ENCODE measurements around the gene PBX2. TPM values are rescaled to one million over a fixed set of nuclear protein-coding genes. Genes with fewer than 3 reads are reported as not detected.

The PBX2 gene
- total and polyA plus RNA-seq, 2 experiments from 2014 or later, result 7.2 to 111 TPM

DNA sequence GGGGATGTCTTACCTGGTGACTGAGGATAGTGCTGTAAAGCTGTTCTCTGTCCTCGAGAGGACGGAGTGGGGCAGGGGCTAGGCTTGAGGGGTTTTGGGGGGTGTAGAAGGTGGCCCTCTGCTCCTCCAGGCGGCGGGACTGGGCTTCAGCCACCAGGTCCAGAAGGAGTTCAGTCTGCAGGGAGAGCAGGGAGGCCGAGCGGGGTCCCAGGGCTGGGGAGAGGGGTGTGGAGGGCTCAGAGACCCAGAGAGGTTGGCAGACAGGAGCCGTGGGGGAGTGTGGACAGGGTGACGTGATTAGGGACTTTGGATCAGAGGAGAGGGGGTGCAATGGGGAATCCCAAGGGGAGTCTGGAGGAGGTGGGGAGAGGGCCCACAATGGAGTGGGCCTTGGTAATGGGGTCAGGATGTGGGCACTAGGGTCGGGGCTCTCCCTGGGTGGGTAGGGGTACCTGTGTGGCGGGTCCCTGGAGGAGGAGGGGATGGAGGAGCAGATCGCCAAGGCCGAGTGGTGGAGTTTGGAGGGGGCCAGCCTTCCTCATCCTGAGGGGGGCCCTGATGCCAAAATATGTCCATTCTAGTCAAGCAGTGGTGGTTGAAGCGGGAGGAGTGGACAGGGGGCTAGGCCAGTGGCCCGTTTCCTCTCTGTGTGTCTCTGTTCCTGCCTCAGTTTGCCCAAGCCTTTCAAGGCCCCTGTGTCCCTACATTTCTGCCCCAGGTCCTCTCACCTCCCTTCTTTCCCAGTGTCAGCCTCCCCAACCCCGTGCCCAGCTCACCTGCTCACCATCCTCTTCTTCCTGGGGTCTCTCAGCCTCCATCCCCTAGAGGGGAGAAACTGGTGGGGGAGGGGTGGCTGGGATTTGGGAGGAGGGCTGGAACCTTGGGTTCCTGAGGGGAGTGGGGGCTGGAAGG lies 1.9 kb upstream of the PBX2 start:
- no peak for DNase-seq (ENCODE audit: low spot score)
- H2AFZ ChIP-seq, result no peak overlapping the region
- peaks cover 32% of the 10 kb centered on the region for H3K27me3 Mint-ChIP-seq (ENCODE audit: insufficient read depth, low read depth, poor library complexity)

More for the DNA sequence above, 1.9 kb upstream of the PBX2 start:
- Histone ChIP-seq H3K79me2 (replicated peaks; ENCODE audit: insufficient read depth) (peaks cover 12% of the 10 kb centered on the region), H3K4me3 (peak overlapping the region; percentile 43; the same call in 1 of the 2 replicates), H4K20me1 (replicated peaks; ENCODE audit: insufficient read depth) (no peaks in the 10 kb centered on the region), H3K27me3 (ENCODE audit: insufficient read depth) (no peaks in the 10 kb centered on the region), H3K4me2 (peak overlapping the region; percentile 78), H3K4me1 (ENCODE audit: insufficient read depth) (peaks cover 53% of the 10 kb centered on the region), H3K27ac (ENCODE audit: low read depth) (no peak overlapping the region), H3K9me2 (ENCODE audit: insufficient read depth) (no peaks in the 10 kb centered on the region), H3K36me3 (ENCODE audit: insufficient read depth) (peaks cover 3% of the 10 kb centered on the region; the same call in 1 of the 2 replicates), H3F3A (replicated peaks; ENCODE audit: low read depth) (peaks cover 16% of the 10 kb centered on the region)
- peak overlapping the region; percentile 78 for H3K27ac Mint-ChIP-seq
- TF ChIP-seq ZNF331 (CRISPR knock-in tag; IDR thresholded peaks at IDR 0.05; ENCODE audit: low read depth) (no peak), CREB1 (CRISPR knock-in tag; IDR thresholded peaks at IDR 0.05; ENCODE audit: low read depth) (no peak), ZNF114 (CRISPR knock-in tag; IDR thresholded peaks at IDR 0.05) (no peak), POLR2AphosphoS5 (IDR thresholded peaks at IDR 0.05; ENCODE audit: low read depth) (no peak), EZH2phosphoT487 (IDR thresholded peaks at IDR 0.05; ENCODE audit: unreplicated experiment) (no peak), EZH2 (IDR thresholded peaks at IDR 0.05; ENCODE audit: low read depth, unreplicated experiment) (no peak), STAT1 (IDR thresholded peaks at IDR 0.05; ENCODE audit: unreplicated experiment) (no peak), JUNB (IDR thresholded peaks at IDR 0.05; ENCODE audit: unreplicated experiment) (no peak), NANOG (IDR thresholded peaks at IDR 0.05; ENCODE audit: borderline replicate concordance) (no peak)
- TF ChIP-seq, protein P1, sequence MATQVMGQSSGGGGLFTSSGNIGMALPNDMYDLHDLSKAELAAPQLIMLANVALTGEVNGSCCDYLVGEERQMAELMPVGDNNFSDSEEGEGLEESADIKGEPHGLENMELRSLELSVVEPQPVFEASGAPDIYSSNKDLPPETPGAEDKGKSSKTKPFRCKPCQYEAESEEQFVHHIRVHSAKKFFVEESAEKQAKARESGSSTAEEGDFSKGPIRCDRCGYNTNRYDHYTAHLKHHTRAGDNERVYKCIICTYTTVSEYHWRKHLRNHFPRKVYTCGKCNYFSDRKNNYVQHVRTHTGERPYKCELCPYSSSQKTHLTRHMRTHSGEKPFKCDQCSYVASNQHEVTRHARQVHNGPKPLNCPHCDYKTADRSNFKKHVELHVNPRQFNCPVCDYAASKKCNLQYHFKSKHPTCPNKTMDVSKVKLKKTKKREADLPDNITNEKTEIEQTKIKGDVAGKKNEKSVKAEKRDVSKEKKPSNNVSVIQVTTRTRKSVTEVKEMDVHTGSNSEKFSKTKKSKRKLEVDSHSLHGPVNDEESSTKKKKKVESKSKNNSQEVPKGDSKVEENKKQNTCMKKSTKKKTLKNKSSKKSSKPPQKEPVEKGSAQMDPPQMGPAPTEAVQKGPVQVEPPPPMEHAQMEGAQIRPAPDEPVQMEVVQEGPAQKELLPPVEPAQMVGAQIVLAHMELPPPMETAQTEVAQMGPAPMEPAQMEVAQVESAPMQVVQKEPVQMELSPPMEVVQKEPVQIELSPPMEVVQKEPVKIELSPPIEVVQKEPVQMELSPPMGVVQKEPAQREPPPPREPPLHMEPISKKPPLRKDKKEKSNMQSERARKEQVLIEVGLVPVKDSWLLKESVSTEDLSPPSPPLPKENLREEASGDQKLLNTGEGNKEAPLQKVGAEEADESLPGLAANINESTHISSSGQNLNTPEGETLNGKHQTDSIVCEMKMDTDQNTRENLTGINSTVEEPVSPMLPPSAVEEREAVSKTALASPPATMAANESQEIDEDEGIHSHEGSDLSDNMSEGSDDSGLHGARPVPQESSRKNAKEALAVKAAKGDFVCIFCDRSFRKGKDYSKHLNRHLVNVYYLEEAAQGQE (IDR thresholded peaks at IDR 0.05; ENCODE audit: unreplicated experiment), result no peak
- TF ChIP-seq, protein P2, sequence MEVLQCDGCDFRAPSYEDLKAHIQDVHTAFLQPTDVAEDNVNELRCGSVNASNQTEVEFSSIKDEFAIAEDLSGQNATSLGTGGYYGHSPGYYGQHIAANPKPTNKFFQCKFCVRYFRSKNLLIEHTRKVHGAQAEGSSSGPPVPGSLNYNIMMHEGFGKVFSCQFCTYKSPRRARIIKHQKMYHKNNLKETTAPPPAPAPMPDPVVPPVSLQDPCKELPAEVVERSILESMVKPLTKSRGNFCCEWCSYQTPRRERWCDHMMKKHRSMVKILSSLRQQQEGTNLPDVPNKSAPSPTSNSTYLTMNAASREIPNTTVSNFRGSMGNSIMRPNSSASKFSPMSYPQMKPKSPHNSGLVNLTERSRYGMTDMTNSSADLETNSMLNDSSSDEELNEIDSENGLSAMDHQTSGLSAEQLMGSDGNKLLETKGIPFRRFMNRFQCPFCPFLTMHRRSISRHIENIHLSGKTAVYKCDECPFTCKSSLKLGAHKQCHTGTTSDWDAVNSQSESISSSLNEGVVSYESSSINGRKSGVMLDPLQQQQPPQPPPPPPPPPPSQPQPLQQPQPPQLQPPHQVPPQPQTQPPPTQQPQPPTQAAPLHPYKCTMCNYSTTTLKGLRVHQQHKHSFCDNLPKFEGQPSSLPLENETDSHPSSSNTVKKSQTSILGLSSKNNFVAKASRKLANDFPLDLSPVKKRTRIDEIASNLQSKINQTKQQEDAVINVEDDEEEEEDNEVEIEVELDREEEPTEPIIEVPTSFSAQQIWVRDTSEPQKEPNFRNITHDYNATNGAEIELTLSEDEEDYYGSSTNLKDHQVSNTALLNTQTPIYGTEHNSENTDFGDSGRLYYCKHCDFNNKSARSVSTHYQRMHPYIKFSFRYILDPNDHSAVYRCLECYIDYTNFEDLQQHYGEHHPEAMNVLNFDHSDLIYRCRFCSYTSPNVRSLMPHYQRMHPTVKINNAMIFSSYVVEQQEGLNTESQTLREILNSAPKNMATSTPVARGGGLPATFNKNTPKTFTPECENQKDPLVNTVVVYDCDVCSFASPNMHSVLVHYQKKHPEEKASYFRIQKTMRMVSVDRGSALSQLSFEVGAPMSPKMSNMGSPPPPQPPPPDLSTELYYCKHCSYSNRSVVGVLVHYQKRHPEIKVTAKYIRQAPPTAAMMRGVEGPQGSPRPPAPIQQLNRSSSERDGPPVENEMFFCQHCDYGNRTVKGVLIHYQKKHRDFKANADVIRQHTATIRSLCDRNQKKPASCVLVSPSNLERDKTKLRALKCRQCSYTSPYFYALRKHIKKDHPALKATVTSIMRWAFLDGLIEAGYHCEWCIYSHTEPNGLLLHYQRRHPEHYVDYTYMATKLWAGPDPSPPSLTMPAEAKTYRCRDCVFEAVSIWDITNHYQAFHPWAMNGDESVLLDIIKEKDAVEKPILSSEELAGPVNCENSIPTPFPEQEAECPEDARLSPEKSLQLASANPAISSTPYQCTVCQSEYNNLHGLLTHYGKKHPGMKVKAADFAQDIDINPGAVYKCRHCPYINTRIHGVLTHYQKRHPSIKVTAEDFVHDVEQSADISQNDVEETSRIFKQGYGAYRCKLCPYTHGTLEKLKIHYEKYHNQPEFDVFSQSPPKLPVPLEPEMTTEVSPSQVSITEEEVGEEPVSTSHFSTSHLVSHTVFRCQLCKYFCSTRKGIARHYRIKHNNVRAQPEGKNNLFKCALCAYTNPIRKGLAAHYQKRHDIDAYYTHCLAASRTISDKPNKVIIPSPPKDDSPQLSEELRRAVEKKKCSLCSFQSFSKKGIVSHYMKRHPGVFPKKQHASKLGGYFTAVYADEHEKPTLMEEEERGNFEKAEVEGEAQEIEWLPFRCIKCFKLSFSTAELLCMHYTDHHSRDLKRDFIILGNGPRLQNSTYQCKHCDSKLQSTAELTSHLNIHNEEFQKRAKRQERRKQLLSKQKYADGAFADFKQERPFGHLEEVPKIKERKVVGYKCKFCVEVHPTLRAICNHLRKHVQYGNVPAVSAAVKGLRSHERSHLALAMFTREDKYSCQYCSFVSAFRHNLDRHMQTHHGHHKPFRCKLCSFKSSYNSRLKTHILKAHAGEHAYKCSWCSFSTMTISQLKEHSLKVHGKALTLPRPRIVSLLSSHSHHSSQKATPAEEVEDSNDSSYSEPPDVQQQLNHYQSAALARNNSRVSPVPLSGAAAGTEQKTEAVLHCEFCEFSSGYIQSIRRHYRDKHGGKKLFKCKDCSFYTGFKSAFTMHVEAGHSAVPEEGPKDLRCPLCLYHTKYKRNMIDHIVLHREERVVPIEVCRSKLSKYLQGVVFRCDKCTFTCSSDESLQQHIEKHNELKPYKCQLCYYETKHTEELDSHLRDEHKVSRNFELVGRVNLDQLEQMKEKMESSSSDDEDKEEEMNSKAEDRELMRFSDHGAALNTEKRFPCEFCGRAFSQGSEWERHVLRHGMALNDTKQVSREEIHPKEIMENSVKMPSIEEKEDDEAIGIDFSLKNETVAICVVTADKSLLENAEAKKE (CRISPR knock-in tag; IDR thresholded peaks at IDR 0.05), result no peak
- TF ChIP-seq, protein P3, sequence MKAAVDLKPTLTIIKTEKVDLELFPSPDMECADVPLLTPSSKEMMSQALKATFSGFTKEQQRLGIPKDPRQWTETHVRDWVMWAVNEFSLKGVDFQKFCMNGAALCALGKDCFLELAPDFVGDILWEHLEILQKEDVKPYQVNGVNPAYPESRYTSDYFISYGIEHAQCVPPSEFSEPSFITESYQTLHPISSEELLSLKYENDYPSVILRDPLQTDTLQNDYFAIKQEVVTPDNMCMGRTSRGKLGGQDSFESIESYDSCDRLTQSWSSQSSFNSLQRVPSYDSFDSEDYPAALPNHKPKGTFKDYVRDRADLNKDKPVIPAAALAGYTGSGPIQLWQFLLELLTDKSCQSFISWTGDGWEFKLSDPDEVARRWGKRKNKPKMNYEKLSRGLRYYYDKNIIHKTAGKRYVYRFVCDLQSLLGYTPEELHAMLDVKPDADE (IDR thresholded peaks at IDR 0.05), result no peak
- TF ChIP-seq, protein P4, sequence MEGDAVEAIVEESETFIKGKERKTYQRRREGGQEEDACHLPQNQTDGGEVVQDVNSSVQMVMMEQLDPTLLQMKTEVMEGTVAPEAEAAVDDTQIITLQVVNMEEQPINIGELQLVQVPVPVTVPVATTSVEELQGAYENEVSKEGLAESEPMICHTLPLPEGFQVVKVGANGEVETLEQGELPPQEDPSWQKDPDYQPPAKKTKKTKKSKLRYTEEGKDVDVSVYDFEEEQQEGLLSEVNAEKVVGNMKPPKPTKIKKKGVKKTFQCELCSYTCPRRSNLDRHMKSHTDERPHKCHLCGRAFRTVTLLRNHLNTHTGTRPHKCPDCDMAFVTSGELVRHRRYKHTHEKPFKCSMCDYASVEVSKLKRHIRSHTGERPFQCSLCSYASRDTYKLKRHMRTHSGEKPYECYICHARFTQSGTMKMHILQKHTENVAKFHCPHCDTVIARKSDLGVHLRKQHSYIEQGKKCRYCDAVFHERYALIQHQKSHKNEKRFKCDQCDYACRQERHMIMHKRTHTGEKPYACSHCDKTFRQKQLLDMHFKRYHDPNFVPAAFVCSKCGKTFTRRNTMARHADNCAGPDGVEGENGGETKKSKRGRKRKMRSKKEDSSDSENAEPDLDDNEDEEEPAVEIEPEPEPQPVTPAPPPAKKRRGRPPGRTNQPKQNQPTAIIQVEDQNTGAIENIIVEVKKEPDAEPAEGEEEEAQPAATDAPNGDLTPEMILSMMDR (conservative IDR thresholded peaks at IDR 0.05; ENCODE audit: low read depth in 2 of 2), result no peak
- peak overlapping the region; percentile 48 for H3K4me3 Mint-ChIP-seq
- H3K9me3 Mint-ChIP-seq, result no peaks in the 10 kb centered on the region; the same call in 2 of the 3 replicates
- H3K36me3 Mint-ChIP-seq (ENCODE audit: low read depth), result peaks cover 21% of the 10 kb centered on the region
- ATAC-seq, result no peak
- H3K4me1 Mint-ChIP-seq, result peaks cover 64% of the 10 kb centered on the region
